HEK293 (cell line): ENCODE results near the gene DPY19L1.
"Not testable (repeated sequence)": the region's sequence is repeated elsewhere in the genome, so short reads cannot be mapped to it uniquely, and the experiment has no call there.

ENCODE experiments used
- FEZF1 ChIP-seq: fragments of 450-650 bp; formaldehyde crosslinking; IDR thresholded peaks from 2 replicates; pipeline ENCODE4 v1.5.1; 2016; ENCODE audit warnings: missing biosample characterization, missing genetic modification characterization
- MZF1 ChIP-seq: fragments of 450-650 bp; formaldehyde crosslinking; IDR thresholded peaks from 2 replicates; pipeline ENCODE4 v1.5.1; 2017; ENCODE audit warnings: missing biosample characterization, missing genetic modification characterization, borderline replicate concordance
- ZBTB21 ChIP-seq: fragments of 450-650 bp; formaldehyde crosslinking; IDR thresholded peaks from 2 replicates; pipeline ENCODE4 v1.5.1; 2017; ENCODE audit warnings: missing biosample characterization, missing genetic modification characterization
- ZNF10 ChIP-seq: fragments of 450-650 bp; formaldehyde crosslinking; IDR thresholded peaks from 2 replicates; pipeline ENCODE4 v1.5.1; 2017; ENCODE audit warnings: missing biosample characterization, missing genetic modification characterization
- ZNF184 ChIP-seq: fragments of 450-650 bp; IDR thresholded peaks from 2 replicates; pipeline ENCODE4 v1.5.1; 2018; ENCODE audit warnings: missing biosample characterization, mild to moderate bottlenecking, missing genetic modification characterization
- ZNF202 ChIP-seq: fragments of 450-650 bp; formaldehyde crosslinking; IDR thresholded peaks from 2 replicates; pipeline ENCODE4 v1.5.1; 2016; ENCODE audit warnings: missing biosample characterization, missing genetic modification characterization, borderline replicate concordance
- TF ChIP-seq, protein P1 (sequence below): fragments of 450-650 bp; formaldehyde crosslinking; IDR thresholded peaks from 2 replicates; pipeline ENCODE4 v1.5.1; 2016; ENCODE audit warnings: missing biosample characterization, missing genetic modification characterization
- TF ChIP-seq, protein P2 (sequence below): fragments of 450-650 bp; formaldehyde crosslinking; IDR thresholded peaks from 2 replicates; pipeline ENCODE4 v1.5.1; 2016; ENCODE audit warnings: missing biosample characterization, missing genetic modification characterization
- TF ChIP-seq, protein P3 (sequence below): sonication (generic); formaldehyde crosslinking; IDR thresholded peaks from 2 replicates; pipeline ENCODE4 v1.8.1; 2022; ENCODE audit warnings: mild to moderate bottlenecking, moderate library complexity, missing genetic modification reagents

DNA sequence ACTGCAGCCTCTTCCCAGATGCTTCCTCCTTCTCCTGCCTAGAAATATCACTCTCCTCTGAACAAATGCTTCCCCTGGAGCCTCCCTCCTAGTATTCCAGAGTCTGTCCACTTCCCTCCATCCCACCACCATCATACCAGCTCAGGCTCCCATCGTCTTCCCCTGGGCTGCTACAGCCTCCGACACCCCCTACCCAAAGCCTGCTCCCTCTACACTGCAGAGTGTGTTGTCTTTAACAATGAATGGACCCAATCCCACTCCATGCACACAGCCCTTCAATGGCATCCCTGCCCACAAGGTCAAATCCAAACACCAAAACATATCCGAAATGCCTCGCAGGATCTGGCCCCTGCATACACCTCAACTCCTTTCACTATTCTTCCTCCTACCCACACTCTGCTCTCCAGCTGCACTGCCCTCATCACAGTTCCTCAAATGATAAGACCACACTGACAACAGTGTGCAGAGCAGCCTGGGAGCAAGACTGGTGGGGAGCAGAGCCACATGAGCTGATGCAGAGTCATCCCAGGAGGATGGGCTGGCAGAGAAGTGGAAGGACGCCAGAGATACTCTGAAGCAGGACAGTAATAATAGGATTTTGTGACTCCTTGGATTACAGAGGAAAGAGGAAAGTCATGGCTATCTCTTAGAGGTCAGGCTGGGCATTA is 40.7 kb downstream of the DPY19L1 start:
- TF ChIP-seq, protein P1, sequence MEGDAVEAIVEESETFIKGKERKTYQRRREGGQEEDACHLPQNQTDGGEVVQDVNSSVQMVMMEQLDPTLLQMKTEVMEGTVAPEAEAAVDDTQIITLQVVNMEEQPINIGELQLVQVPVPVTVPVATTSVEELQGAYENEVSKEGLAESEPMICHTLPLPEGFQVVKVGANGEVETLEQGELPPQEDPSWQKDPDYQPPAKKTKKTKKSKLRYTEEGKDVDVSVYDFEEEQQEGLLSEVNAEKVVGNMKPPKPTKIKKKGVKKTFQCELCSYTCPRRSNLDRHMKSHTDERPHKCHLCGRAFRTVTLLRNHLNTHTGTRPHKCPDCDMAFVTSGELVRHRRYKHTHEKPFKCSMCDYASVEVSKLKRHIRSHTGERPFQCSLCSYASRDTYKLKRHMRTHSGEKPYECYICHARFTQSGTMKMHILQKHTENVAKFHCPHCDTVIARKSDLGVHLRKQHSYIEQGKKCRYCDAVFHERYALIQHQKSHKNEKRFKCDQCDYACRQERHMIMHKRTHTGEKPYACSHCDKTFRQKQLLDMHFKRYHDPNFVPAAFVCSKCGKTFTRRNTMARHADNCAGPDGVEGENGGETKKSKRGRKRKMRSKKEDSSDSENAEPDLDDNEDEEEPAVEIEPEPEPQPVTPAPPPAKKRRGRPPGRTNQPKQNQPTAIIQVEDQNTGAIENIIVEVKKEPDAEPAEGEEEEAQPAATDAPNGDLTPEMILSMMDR: not testable (repeated sequence)
- TF ChIP-seq ZNF10 (tag by site-specific recombination); ZBTB21 (tag by site-specific recombination); ZNF202; ZNF184 (tag by site-specific recombination); FEZF1; MZF1: not testable (repeated sequence)
- TF ChIP-seq, protein P2, sequence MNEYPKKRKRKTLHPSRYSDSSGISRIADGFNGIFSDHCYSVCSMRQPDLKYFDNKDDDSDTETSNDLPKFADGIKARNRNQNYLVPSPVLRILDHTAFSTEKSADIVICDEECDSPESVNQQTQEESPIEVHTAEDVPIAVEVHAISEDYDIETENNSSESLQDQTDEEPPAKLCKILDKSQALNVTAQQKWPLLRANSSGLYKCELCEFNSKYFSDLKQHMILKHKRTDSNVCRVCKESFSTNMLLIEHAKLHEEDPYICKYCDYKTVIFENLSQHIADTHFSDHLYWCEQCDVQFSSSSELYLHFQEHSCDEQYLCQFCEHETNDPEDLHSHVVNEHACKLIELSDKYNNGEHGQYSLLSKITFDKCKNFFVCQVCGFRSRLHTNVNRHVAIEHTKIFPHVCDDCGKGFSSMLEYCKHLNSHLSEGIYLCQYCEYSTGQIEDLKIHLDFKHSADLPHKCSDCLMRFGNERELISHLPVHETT (tag by site-specific recombination): not testable (repeated sequence)
- TF ChIP-seq, protein P3, sequence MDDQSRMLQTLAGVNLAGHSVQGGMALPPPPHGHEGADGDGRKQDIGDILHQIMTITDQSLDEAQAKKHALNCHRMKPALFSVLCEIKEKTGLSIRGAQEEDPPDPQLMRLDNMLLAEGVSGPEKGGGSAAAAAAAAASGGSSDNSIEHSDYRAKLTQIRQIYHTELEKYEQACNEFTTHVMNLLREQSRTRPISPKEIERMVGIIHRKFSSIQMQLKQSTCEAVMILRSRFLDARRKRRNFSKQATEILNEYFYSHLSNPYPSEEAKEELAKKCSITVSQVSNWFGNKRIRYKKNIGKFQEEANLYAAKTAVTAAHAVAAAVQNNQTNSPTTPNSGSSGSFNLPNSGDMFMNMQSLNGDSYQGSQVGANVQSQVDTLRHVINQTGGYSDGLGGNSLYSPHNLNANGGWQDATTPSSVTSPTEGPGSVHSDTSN (CRISPR knock-in tag): not testable (repeated sequence)
